ENCODE data around the gene CTDSP1. TPM values are rescaled to one million over a fixed set of nuclear protein-coding genes. Genes with fewer than 3 reads are reported as not detected.

The CTDSP1 gene
- polyA plus RNA-seq, 1 donor from 2014 or later, result 0.97 TPM

DNA sequence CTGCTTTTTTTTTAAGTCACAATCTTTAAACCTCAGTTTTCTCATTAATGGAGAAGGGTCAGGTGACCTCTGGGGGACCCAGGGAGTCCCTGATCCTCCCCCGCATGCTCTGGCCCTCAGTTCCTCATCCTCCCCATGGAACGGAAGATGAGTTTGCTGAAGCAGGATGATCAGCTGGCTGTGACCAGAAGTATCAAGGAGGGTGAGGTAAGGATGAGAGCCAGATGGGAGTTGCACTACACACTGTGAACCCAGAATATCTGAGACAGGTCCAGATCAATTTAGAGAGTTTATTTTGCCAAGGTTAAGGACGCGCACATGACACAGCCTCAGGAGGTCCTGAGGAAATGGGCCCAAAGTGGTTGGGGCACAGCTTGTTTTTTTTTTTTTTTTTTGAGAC lies 39.2 kb upstream of the CTDSP1 start:
- H4K20me1 ChIP-seq (ENCODE audit: insufficient read depth), result no peaks in the 10 kb centered on the region
- H2AFZ ChIP-seq (ENCODE audit: low read depth, low read length), result no peak overlapping the region
- H3K9me2 ChIP-seq (ENCODE audit: insufficient read depth, low read length), result no peaks in the 10 kb centered on the region
- H3K9ac ChIP-seq (ENCODE audit: low read length), result no peak overlapping the region
- no peaks in the 10 kb centered on the region for H3K9me3 ChIP-seq (ENCODE audit: low read length)
- H3K4me3 ChIP-seq (ENCODE audit: low read length), result no peak overlapping the region
- H3K36me3 ChIP-seq (ENCODE audit: insufficient read depth, low read length), result no peaks in the 10 kb centered on the region
- H3K4me2 ChIP-seq (ENCODE audit: low read length), result no peak overlapping the region
- H3K27ac ChIP-seq (ENCODE audit: low read length), result no peak overlapping the region
- no peaks in the 10 kb centered on the region for H3F3A ChIP-seq (ENCODE audit: insufficient read depth, low read length, poor library complexity, severe bottlenecking)
- TF ChIP-seq EZH2 (IDR thresholded peaks at IDR 0.05; ENCODE audit: borderline replicate concordance, insufficient read depth, low read length, poor library complexity, severe bottlenecking) (no peak), TAF1 (IDR thresholded peaks at IDR 0.05; ENCODE audit: low read depth) (no peak), EP300 (conservative IDR thresholded peaks at IDR 0.05; ENCODE audit: poor library complexity, severe bottlenecking) (no peak), RAD21 (conservative IDR thresholded peaks at IDR 0.05) (no peak), SMC3 (conservative IDR thresholded peaks at IDR 0.05; ENCODE audit: poor library complexity) (no peak), POLR2AphosphoS5 (IDR thresholded peaks at IDR 0.05) (no peak)
- TF ChIP-seq, protein P1, sequence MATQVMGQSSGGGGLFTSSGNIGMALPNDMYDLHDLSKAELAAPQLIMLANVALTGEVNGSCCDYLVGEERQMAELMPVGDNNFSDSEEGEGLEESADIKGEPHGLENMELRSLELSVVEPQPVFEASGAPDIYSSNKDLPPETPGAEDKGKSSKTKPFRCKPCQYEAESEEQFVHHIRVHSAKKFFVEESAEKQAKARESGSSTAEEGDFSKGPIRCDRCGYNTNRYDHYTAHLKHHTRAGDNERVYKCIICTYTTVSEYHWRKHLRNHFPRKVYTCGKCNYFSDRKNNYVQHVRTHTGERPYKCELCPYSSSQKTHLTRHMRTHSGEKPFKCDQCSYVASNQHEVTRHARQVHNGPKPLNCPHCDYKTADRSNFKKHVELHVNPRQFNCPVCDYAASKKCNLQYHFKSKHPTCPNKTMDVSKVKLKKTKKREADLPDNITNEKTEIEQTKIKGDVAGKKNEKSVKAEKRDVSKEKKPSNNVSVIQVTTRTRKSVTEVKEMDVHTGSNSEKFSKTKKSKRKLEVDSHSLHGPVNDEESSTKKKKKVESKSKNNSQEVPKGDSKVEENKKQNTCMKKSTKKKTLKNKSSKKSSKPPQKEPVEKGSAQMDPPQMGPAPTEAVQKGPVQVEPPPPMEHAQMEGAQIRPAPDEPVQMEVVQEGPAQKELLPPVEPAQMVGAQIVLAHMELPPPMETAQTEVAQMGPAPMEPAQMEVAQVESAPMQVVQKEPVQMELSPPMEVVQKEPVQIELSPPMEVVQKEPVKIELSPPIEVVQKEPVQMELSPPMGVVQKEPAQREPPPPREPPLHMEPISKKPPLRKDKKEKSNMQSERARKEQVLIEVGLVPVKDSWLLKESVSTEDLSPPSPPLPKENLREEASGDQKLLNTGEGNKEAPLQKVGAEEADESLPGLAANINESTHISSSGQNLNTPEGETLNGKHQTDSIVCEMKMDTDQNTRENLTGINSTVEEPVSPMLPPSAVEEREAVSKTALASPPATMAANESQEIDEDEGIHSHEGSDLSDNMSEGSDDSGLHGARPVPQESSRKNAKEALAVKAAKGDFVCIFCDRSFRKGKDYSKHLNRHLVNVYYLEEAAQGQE (IDR thresholded peaks at IDR 0.05; ENCODE audit: borderline replicate concordance), result no peak
- H3K27me3 ChIP-seq (ENCODE audit: insufficient read depth, low read depth, low read length), result no peaks in the 10 kb centered on the region
- no peaks in the 10 kb centered on the region for H3K79me2 ChIP-seq (replicated peaks; ENCODE audit: insufficient read depth, low read length)

DNA sequence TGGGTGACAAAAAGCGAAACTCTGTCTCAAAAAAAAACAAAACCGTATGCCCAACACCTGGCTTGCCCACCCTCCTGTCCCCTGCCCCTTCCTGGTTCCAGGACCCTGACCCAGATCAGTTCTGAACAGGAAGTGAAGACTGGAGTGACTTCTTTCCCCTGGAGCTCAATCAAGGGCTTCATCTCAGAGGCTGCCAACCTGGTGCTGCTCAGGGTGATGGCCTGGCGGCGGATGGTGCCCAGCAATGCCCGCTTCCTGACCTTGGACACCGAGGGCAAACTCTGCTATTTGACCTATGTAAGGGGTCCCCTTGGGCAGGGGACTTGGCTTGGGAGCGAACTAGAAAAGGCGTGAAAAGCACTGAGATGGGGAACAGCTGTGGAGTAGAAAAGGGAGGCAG lies 37.1 kb upstream of the CTDSP1 start:
- Histone ChIP-seq H3K4me2 (ENCODE audit: low read length) (no peak overlapping the region), H3K36me3 (ENCODE audit: insufficient read depth, low read length) (no peaks in the 10 kb centered on the region), H4K20me1 (ENCODE audit: insufficient read depth) (no peaks in the 10 kb centered on the region), H3K27ac (ENCODE audit: low read length) (no peak overlapping the region), H3K9me2 (ENCODE audit: insufficient read depth, low read length) (no peaks in the 10 kb centered on the region), H3K79me2 (replicated peaks; ENCODE audit: insufficient read depth, low read length) (no peaks in the 10 kb centered on the region), H3K4me3 (ENCODE audit: low read length) (no peak overlapping the region), H3K9me3 (ENCODE audit: low read length) (no peaks in the 10 kb centered on the region), H2AFZ (ENCODE audit: low read depth, low read length) (no peak overlapping the region), H3K9ac (ENCODE audit: low read length) (no peak overlapping the region), H3K27me3 (ENCODE audit: insufficient read depth, low read depth, low read length) (peaks cover 5% of the 10 kb centered on the region), H3F3A (ENCODE audit: insufficient read depth, low read length, poor library complexity, severe bottlenecking) (no peaks in the 10 kb centered on the region)
- TF ChIP-seq TAF1 (IDR thresholded peaks at IDR 0.05; ENCODE audit: low read depth) (no peak), RAD21 (conservative IDR thresholded peaks at IDR 0.05) (no peak), POLR2AphosphoS5 (IDR thresholded peaks at IDR 0.05) (no peak), MXI1 (conservative IDR thresholded peaks at IDR 0.05; ENCODE audit: poor library complexity, severe bottlenecking) (no peak)

DNA sequence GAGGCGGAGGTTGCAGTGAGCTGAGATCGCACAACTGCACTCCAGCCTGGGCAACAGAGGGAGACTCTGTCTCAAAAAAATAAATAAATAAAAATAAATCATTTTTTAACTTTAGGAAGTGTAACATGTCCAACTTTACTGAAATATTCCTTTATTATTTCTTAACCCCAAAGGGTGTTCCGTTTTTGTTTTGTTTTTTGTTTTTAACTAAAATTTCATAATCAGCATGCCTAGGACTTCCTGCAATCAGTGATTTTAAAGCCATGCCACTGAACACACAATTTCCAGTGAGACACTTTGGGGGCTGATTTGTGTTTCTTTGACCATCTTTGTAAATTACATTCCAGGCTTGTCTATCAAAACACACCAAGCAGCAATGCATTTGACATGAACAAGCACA lies 35.9 kb upstream of the CTDSP1 start:
- Histone ChIP-seq H3K9me3 (ENCODE audit: low read length) (no peaks in the 10 kb centered on the region), H3K36me3 (ENCODE audit: insufficient read depth, low read length) (no peaks in the 10 kb centered on the region), H3K27ac (ENCODE audit: low read length) (no peak overlapping the region), H4K20me1 (ENCODE audit: insufficient read depth) (no peaks in the 10 kb centered on the region), H3K79me2 (replicated peaks; ENCODE audit: insufficient read depth, low read length) (no peaks in the 10 kb centered on the region), H3K4me3 (ENCODE audit: low read length) (no peak overlapping the region), H3F3A (ENCODE audit: insufficient read depth, low read length, poor library complexity, severe bottlenecking) (no peaks in the 10 kb centered on the region), H3K9ac (ENCODE audit: low read length) (no peak overlapping the region), H3K9me2 (ENCODE audit: insufficient read depth, low read length) (no peaks in the 10 kb centered on the region), H3K27me3 (ENCODE audit: insufficient read depth, low read depth, low read length) (peaks cover 9% of the 10 kb centered on the region), H2AFZ (ENCODE audit: low read depth, low read length) (no peak overlapping the region), H3K4me2 (ENCODE audit: low read length) (no peak overlapping the region)
- TF ChIP-seq TAF1 (IDR thresholded peaks at IDR 0.05; ENCODE audit: low read depth) (no peak), SMC3 (conservative IDR thresholded peaks at IDR 0.05; ENCODE audit: poor library complexity) (no peak)
- TF ChIP-seq, protein P2, sequence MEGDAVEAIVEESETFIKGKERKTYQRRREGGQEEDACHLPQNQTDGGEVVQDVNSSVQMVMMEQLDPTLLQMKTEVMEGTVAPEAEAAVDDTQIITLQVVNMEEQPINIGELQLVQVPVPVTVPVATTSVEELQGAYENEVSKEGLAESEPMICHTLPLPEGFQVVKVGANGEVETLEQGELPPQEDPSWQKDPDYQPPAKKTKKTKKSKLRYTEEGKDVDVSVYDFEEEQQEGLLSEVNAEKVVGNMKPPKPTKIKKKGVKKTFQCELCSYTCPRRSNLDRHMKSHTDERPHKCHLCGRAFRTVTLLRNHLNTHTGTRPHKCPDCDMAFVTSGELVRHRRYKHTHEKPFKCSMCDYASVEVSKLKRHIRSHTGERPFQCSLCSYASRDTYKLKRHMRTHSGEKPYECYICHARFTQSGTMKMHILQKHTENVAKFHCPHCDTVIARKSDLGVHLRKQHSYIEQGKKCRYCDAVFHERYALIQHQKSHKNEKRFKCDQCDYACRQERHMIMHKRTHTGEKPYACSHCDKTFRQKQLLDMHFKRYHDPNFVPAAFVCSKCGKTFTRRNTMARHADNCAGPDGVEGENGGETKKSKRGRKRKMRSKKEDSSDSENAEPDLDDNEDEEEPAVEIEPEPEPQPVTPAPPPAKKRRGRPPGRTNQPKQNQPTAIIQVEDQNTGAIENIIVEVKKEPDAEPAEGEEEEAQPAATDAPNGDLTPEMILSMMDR (IDR thresholded peaks at IDR 0.05; ENCODE audit: poor library complexity, severe bottlenecking), result no peak
